Stimulated activated CD4-positive, alpha-beta T cell treated with anti-CD3 and anti-CD28 coated beads, TNF-alpha, amount 100 ng/mL, for 48 hours (primary cell): ENCODE data around the gene NGEF.

Source experiments
- DNase-seq, 3 donors: peaks; one replicate each; pipeline ENCODE4 v3.0.0-alpha.2; 2020; ENCODE audit warnings: low read depth in 3 of 3

NGEF gene

DNA sequence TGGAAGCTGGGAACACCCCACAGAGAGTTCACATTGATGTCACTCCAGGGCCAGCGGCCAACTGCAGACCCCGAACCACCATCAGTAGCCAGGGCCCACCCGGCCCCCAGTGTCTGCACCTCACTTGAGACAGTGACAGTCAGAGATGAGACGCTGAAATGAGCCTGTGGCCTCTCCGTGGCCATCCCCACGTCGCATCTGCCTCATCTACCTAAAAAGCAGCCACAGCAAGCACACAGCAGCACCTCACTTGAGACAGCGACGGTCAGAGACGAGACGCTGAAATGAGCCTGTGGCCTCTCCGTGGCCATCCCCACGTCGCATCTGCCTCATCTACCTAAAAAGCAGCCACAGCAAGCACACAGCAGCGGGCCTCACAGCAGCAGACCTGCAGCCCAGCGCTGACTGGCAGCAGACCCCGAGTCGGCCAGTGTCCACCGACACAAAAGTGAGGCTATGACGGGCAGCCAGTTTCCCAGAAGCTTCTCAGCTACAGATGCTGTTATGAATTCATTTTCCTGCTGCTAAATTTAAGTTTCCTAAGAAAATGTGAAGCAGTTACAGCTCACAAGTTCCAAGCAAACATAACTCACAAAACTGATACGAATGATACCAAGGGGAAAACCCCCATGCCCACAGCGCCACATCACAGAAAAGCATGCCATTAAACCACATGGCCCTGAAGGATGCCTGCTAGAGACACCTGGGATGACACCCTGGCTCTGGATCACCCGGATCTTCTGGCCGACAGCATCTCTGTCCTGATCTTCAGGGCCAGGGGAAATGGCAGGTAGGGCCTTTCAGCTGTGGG lies 115.3 kb downstream of the NGEF start:
- DNase-seq = peak; percentile 39 to 71 (median 44)

DNA sequence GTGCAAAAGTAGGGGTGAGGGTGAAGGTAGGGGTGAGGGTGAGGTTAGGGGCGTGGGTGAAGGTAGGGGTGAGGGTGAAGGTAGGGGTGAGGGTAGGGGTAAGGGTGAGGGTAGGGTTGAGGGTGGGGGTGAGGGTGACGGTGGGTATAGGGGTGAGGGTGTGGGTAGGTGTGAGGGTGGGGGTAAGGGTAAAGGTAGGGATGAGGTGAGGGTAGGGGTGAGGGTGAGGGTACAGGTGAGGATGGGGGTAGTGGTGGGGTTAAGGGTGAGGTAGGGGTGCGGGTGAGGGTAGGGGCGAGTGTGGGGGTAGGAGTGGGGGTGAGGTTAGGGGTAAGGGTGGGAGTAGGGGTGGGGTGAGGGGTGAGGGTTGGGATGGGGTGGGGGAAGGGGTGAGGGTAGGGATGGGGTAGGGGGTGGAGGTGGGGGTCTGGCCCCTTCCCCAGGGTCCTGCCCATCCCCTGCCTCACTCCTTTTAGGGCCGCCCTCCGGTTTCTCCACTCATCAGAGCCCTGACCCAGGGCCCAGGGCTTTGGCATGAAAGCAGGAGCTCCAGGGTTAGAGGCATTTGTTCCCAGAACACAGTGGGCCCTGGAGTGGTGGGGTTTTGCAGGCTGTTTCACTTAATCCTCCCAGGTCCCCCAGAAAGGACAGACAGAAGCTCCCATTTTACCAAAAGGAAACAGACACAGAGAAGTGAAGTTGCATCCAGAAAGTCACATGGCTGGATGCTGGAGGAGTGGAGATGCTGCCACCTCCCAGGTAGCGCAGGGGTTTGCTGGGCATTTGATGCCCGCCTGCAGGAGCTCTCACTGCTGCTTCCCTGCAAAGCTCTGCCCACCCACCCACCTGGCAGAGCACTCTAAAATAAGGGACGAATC lies 116.1 kb downstream of the NGEF start:
- DNase-seq = no peak

DNA sequence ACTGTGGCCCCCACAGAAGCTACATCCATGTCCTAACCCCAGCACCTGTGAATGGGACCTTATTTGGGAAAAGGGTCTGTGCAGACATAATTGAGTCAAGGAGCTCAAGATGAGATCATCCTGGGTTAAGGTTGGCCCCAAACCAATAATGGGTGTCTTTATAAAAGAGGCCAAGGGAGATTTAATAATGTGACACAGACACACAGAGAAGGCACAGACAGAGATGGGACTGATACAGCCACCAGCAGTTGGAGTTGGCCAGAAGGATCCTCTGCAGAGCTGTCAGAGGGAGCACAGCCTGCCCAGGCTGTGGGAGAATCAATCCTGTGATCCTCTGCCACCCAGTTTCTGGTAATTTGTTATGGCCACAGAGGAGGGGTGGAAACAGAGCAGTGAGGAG lies 116.9 kb downstream of the NGEF start:
- no peak for DNase-seq

DNA sequence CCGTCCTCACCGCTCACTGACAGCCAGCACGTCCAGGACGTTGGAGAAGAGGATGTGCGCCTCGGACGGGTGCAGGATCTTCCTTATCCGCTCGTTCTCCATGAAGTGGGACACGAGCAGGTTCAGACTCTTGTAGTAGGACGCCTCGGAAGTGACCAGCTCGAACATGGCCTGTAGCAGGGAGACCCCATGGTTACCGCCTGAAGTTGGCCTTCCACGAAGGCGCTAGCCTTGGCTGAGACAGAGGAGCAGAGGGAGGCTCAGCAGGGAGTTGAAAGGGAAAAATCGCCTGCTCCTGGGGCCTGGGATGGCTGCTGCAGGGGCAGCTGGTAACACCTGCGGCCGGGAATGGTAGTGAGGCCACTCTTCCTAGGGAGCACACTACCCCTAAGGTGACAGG lies 118.3 kb downstream of the NGEF start:
- DNase-seq = no peak

DNA sequence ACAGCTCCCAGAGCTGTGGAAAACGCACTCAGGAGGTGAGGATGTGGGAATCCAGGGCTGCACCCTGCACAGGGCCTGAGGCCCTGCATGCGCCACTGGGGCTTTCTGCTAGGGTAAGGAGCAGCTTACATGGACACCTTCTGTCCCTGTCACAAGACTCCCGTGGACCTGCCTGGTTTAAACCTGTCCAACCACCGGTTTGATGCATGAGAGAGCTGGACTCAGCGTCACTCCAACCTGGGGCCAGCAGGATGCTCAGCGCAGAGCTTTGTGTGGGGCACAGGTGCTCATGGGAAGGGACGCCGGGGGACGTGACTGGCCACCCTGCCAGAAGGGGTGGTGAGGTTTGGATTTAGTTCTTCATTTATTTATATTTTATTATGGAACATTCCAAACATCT lies 118.8 kb downstream of the NGEF start:
- DNase-seq = no peak

DNA sequence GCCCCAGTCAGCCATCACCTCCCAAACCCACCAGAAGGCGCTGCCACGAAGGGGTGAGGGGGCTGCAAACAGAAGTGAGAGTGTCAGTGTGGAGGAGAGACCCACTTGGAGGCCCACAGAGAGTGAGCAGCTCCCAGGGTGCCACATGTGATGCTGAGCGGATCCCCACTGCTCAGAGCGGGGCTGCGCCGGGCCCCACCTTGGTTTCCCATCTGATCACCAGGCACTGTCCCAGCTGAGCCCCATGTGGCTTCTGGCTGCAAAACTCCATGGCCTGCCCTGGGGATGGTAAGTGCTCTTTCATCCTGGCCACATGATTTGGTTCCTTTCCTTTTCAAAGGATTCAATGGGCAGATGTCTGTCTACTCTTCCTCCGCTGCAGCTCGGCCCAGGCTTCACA lies 119.2 kb downstream of the NGEF start:
- DNase-seq = no peak

DNA sequence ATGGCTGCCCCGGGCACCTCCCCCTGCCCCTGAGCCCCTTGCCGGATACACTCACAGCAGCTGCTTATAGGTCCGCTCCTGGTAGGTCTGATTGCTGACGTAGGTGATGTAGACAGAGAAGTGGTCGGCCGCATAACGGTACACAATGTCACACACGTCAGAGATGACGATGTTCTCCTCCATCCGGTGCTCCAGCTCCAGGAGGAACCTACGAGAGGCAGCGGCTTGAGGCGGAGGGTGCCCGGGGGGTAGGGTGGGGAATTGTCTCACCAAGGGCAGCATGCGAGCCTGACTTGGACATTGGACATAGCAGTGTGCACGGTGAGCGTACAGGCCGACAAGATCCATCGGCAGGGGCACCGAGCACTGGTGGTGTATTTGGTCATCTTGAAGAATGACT lies 120.2 kb downstream of the NGEF start:
- no peak for DNase-seq

DNA sequence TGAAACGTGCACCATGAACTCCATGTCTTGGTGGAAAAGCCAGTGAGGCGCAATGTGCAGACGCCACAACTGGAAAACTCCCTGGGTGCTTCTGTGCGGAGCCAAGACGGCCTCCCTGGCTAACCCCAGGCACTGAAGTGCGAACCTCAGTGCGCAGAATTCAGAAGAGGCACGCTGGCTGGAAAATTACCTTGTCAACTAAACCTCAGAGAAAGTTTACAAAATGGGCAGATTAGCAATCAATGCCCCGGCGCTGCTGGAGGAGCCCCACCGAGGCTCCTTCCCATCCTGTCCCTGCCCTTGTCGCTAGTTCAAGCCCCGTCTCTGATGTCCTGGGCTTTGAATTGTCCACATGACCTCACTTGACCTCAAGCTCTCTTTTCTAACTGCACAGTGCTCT lies 120.8 kb downstream of the NGEF start:
- DNase-seq = no peak

DNA sequence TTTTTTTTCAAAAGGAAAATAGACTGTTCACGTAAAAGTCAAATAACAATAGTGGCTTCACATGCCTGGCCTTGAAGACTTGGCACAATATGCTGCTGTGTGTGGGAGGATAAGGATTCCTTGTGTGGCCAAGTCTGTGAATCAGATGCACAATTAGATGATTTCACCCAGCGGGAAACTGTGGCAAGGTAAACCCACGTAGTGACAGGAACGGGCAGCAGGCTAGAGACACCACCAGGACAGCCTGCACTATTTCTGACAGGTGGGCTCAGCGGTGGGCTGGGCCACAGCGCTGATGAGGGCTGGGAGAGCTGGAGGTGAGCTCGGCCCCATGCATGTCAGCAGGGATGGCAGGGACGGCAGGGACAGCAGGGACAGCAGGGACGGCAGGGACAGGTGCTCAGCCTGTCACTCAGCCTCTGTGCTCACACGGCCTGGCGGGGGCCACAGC lies 121.4 kb downstream of the NGEF start:
- no peak for DNase-seq

DNA sequence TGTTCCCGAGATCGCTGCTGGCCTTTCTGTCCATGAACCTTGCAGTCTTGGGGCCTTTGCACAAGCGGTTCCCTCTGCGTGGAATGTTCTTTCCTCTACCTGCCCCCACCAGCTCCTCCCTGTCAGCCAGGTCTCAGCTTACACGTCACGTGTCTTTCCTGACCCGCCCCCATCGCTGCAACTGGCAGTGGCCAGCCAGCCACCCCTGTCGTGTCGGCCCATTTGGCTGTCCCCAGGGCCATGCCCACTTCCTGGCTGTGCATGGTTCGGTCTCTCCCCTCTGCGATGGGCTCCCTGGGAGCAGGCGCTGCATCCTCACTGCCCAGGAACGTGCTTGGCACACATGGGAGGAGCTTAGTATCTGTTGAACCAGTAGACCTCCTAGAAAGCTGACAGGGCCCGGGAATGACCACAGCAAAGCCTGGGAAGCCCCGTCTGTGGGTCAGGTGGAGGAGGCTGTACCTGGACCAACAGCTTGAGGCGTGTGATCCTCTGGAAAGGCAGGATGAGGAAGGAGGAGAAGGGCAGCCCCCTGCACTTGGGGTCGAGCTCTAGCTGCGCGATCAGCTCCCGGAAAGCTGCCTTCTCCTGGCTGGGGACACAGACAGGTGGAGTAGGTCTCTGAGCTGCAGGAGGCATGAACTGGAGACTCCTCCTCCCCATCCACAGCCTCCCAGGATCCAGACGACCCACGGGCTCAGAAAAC lies 122.0 kb downstream of the NGEF start:
- DNase-seq = no peak

DNA sequence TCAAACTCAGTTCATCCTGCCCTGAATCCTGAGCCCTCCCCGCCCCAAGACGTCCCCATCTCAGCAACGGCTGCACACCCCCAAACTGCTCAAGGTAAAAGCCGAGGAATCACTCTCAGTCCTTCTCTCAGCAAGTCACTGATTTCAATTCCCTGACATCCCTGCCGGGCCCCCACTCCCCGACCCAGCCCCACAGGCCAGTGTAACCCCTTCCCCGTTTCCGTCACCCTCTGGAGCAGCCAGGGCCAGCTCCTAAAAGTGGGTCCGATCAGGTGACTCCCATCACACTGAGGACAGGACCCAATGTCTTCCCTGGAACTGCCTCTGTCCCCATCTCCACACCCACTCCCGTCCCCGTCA lies 122.5 kb downstream of the NGEF start:
- DNase-seq = no peak

DNA sequence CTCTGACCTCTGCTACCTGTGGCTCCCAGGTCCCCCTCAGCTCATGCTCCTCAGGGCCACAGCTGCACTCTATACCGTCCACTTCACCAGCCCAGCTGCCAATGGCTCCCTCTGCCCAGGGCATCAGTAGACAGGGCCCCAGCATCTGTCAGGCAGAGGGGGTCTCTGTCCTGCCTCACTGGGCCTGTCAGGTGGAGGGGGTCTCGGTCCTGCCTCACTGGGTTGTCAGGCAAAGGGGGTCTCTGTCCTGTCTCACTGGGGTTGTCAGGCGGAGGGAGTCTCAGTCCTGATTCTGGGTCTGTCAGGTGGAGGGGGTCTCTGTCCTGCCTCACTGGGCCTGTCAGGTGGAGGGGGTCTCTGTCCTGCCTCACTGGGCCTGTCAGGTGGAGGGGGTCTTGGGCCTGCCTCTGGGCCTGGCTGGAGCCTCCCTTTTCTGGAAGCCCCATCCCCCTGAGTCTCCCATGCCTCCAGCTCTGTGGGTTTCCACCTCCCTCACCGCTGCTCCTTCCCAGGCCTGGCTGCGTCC lies 123.1 kb downstream of the NGEF start:
- no peak for DNase-seq

DNA sequence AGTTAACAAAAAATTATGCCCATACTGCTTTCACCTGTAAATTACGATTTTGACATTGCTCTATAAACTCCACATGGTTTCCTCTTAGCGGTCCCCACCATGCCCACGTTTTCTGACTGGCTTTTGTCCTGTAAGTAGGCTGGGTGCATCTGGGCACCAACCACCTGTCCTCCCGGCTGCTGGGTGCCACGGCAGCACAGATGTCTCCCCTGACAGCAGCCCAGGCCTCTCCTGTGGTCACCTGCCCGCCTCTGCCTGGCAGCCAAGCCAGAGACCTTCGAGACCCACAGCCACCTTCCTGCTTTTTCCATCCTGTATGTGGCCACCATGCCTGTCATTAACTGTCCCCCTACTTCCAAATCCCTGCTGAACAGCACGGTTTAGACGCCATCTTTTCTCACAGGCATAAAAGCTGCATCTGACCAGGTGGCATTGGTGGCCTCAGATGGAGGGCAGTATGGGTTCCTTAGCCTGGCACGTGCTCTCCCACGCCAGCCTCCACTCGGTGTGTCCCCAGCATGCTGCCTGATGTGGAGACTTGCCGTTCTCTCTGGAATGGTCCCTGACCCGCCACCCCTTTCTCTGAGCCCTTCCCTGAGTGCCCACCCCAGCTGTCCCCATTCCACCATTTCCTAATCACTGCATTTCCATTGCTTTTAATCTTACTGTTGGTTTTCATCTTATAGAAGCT lies 124.1 kb downstream of the NGEF start:
- no peak for DNase-seq

DNA sequence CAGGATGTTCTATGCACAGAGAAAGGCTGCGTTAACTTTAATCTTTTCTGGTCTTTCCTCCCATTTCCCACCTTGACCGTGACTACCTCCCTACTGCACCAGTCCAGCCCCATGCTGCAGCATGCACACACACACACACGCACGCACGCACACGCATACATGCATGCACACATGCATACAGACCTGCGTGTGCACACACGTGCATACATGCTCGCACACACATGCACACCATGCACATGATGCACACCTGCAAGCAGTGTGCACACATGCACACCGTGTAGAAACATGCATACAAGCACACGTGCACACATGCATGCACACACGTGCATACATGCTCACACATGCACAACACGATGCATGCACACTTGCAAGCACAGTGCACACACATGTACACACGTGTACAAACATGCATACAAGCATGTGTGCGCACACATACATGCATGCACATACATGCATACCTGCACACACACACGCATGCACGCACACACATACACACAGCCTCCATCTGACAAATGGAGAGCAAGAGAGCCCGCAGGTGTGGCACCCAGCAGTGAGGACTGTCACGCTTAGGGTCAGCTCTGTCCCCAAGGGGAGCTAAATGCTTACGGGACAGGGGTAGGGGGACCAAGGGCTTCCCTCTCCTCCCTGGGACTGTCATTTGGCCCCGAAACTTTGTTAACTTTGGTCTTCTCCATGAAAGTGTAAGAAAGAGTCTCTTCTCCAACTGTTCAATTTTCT lies 124.8 kb downstream of the NGEF start:
- no peak for DNase-seq

DNA sequence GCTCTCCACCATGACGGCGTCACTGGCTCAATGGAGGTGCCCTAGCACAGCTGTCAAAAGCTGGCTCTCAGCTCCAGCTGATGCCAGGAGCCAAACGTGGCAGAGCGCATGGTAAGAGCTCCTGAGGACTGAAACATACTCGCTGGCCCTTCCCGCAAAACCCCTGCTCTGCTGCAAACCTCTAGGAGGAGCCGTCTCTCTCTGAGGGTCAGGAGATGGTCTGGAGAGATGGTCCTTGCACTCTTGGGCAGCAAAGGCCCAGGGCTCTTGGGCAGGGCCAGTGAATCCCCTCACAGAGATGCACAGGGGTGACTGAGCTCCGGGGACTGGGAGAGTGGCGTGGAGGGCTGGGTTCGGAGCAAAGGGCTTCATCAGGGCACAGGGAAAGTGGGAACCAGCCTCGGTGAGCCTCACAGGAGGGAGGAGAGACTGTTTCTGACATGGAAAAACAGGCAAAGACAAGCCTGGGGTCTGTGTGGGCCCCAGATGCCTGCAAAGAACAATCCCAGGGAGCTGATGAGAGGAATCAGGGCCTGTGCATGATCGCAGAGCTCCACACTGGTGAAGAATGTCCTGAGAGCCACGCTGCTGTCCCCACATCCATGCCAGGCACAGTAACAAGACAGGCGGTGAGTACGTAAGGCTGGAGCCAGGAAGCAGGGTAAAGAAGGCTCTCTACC lies 125.7 kb downstream of the NGEF start:
- no peak for DNase-seq

DNA sequence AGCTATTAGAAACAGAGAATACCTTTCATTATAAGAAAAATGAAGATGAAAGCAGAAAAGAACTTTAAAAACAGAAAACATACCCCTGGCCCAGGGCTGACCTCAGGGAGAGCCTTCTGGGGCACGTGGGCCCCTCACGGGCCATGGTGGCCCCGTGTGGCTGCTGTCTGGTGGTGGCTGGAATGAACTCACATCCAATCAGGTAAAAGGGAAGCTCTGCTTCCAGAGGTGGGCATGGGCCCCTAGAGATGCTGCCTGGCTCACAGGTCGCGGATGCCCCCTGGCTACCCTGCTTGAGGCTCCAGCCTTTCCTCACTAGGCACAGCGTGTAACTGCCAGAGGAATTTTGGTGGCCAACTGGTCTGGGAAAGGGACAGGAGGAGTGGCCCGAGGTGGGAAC lies 126.4 kb downstream of the NGEF start:
- no peak for DNase-seq

DNA sequence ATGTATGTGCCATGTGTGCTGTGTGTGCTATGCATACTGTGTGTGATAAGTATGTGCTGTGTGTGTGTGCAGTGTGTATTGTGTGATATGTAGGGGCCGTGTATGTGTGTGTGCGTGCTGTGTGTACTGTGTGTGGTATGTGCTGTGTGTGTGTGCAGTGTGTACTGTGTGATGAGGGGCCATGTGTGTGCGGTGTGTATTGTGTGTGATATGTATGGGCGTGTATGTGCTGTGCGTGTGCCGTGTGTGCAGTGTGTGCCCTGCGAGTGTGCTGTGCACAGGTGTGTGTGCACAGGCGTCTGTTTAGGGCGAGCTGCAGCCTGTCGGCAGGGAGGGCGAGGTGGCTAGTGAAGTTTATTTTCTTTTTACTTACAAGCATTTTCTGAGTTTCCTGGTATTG lies 126.9 kb downstream of the NGEF start:
- DNase-seq = no peak

DNA sequence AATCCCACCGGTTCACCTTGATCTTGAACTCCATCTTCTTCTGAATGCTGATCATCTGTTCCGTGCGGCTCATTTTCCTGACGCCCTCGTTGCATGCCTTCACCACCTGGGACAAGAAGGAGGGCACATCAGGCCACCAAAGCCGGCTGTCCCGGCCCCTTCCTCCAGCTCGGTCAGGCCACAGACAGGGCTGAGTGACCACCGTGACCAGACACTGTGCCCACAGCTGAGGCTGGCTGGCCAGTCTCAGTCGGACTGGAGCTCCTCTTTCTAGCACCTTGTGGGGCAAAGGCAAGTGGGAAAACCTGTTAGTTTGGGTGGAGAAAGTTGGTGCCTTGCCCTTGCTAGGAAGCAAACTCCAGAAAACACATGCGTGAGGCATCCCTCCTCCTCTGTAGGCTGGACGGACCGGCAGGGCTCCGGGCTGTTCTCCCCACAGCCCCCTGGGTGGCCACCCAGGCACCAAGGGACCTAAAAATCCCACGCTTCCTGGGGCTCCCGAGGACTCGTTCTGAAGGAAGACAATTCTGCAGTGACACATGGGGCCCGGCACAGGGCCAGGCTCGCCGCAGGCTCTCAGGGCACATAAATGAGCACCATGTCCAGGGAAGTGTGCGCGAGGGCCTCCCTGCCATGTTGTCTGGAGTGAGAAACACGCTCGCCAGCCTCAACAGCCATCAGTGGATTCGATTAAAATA lies 127.6 kb downstream of the NGEF start:
- DNase-seq = no peak

DNA sequence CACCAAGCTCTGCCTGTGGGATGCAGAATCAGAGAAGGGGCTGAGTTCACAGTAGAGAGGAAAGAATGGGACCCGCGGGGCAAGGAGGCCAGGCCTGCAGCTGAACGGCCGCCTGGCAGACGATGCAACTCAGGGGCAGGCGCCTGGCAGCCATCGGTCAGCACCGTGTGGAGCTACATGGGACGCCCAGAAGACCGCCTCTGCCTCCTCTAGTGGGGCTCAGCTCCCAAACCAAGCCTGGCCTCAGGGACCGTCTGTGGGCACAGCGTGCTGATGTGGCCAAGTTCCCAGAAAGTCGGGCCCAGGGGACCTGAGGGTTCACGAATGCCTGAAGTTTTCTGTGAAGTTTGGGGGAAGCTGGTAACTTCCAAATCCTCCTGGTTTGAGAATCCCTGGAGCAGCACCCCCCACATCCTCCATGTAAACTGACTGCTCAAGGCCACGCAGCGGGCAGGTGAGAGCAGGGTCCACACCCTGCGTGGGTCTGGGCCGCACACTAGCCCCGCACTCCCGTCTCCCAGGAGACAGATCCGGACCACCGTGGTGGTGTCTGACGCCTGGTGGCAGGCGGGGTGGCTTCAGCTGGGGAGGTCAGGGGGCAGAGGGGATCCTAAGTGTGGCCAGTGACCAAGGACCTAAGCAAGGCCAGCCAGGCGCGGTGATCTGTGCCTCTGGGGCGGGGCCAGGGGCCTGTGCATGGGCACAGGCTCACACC lies 128.3 kb downstream of the NGEF start:
- DNase-seq = no peak
